Stimulated activated CD8-positive, alpha-beta memory T cell treated with anti-CD3 and anti-CD28 coated beads, Interleukin-15, amount 100 ng/mL, for 1 hour (primary cell): ENCODE data around the gene STBD1.
"Not testable (repeated sequence)": the region's sequence is repeated elsewhere in the genome, so short reads cannot be mapped to it uniquely, and the experiment has no call there.

Experiments
- DNase-seq: peaks from one replicate; pipeline ENCODE4 v3.0.0-alpha.2; 2020; ENCODE audit warnings: low read depth

Gene STBD1

DNA sequence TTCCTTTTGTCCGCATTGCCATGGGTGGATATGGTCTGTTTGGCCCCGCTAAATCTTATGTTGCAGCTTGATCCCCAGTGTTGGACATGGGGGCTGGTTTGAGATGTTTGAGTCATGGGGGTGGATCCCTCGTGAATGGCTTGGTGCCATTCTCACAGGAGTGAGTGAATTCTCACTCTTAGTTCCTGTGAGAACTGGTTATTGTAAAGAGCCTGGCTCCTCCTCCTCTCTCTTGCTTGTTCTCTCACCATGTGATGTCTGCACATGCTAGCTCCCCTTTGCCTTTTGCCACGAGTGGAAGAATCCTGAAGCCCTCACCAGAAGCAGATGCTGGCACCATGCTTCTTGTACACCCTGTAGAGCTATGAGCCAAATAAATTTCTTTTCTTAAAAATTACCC lies 22.6 kb upstream of the STBD1 start:
- no peak for DNase-seq

- not testable (repeated sequence) for DNase-seq
These were observed 18.7 kb upstream of the STBD1 start for GRCh38 chr4:76287811-76288210.

GRCh38 chr4:76292730-76293129 lies 13.8 kb upstream of the STBD1 start:
- DNase-seq, result no peak

DNA sequence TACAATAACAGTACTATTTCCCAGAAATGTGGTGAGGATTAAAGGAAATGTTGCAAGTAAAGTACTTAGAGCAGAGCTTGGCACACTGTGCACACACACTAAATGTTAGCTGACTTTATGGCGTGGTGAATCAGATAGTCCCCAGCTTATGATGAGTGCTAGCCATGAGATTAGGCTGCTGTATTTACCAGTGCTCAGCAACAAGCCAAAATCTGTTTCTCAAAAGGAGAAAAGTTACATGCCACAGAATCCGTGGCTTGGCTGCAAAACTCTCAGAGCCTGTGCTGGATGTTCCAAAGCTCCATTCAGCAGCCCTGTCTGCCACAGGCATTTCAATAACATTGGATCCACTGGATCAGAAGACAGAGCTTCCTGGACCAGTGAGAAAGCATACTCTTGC lies 12.8 kb upstream of the STBD1 start:
- no peak for DNase-seq

- DNase-seq, result no peak
These were observed 10.2 kb upstream of the STBD1 start for GRCh38 chr4:76296286-76296820.

GRCh38 chr4:76298227-76298626 lies 8.3 kb upstream of the STBD1 start:
- no peak for DNase-seq

GRCh38 chr4:76300012-76300411 lies 6.5 kb upstream of the STBD1 start:
- no peak for DNase-seq

DNA sequence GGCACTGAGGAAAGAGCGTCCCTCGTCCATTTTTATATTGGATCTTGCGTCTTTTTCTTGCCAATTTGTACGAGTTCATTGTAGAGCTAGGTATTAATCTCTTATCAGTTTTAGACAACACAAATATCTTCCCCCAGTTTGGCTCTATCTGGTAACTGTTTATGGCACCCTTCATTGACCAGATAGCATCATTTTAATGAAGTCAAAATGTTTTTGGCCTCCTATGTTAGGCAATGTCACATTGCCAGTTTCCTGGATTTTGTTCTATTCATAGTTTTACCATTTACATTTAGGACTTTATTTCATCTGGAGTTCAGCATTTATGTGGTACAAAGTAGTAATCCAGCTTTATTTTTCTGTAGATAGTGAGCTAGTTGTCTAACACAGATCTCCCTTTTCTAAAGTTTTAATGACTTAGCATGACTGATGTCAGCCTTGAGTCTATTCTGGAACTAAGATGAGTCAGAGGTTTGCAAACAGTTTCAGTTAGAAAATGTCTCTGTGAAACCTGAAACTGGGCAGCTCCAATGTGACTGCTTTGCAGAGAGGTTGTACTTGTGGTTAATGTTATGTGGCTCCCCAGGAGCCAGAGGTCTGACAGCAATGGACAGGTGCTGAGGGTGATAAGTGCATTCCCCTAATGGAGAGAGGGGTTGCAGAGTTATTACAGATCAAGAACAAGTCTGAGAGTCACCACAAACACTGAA lies 5.3 kb upstream of the STBD1 start:
- DNase-seq, result no peak

- no peak for DNase-seq
These were observed 4.8 kb upstream of the STBD1 start for GRCh38 chr4:76301775-76302162.

DNA sequence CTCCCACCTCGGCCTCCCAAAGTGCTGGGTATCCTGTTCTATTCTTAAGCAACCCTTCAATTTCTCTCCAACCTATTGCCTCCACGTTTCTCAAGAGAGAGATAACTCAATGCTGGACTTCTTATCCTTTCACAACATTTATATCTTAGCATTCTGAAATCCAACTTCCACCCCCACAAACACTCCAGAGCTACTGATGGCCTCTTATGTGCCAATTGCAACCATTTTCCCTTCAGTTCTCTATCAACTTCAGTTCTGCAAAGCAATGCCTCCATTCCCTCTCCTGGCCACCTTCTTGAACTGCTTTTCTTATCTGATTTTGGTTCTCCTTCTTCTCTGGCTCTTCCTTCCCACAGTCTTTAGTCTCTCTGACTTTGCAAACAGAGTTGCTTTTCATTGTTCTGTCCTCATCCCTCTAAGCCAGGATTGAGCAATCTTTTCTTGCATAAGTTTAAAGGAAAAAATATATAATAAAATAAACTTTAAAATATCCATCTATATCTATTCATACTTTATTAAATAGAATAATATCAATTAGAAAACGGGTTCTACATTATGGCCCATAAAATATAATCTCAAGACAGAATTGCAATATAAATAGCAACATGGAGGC lies 3.6 kb upstream of the STBD1 start:
- no peak for DNase-seq

DNA sequence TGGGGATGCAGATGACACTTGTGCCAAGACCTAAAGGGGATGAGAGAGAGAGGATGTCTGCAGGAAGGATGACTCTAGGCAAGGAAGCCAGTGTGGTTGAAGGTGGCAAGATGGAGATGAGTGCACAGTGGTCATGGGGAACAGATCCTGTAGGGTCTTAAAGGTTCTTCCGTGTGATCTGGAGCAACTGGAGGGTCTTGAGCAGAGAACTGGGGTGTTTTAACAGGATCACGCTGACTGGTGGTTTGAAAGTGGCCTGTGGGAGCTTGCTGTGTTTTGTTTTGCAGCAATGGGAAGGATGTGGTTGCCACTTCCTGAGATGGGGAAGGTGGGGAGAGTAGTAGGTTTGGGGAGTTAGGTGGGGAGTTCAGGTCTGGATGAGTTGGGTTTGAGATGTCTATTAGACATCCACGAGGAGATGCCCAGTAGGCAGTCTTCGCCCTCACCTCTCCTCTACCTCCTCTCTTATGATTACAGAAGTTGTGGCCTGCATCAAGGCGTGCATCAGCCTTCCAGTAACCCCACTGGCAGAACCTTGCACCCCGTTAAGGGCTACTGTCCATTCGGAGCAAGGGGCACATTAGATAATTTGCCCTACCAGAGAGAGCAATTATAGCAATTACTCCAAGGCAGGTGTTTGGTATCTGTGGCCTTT lies 1.4 kb upstream of the STBD1 start:
- no peak for DNase-seq

DNA sequence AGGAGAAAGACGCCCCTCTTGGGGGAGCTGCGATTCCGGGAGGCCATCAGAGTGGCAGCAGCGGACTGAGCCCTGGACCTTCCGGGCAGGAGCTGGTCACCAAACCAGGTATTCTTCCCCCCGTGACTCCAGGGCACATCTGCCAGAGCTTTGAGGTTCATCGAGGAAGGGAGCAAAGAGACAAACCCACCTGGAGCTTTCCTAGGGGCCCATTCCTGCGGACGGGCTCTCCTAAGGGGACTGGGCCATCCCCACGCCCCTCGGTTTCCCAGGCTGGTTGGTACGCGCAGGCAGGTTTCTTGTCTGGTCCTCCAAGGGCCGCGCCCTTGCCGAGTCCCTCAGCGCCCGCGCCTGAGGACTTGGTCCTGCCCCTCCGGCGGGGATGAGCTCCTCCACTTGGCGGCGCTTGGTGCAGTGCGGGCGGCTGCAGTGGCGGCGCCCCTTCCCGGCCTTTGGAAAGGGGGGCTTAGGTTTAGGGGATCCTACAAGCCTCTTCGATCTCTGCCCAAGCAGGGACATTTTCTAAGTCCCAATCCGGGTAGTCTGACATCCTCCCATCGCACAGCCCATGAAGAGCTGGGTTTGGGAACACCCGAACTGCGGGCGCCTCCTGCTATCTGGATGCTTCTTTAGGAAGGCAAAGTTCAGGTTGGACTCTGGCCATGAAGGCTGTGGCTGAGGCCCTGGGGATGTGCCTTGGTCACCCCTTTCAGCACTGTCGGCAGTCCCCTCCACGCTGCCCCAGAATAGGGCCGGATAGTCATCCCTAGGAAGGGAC lies 538 bp downstream of the STBD1 start:
- DNase-seq, result no peak

- no peak for DNase-seq
These were observed 1.1 kb downstream of the STBD1 start for GRCh38 chr4:76307660-76308014.

DNA sequence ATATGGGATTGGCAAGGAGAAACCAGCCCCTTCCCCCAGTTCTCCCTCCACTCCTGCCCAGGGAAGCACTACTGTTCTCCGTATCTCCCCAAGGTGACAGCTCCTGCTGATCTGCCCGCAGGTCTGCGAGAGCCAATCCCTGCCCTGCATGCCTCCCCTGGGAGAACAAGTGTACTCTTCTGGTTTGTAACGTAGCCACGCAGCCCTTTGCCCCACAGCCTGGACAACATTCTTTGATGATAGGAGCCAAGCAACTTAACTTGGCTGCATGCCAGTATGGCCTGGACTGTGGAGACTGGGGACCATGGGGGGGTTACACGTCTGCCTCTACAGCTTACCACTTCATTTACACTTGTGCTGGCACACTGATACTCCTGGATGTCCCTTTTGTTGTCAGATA lies 2.0 kb downstream of the STBD1 start:
- DNase-seq, result no peak

DNA sequence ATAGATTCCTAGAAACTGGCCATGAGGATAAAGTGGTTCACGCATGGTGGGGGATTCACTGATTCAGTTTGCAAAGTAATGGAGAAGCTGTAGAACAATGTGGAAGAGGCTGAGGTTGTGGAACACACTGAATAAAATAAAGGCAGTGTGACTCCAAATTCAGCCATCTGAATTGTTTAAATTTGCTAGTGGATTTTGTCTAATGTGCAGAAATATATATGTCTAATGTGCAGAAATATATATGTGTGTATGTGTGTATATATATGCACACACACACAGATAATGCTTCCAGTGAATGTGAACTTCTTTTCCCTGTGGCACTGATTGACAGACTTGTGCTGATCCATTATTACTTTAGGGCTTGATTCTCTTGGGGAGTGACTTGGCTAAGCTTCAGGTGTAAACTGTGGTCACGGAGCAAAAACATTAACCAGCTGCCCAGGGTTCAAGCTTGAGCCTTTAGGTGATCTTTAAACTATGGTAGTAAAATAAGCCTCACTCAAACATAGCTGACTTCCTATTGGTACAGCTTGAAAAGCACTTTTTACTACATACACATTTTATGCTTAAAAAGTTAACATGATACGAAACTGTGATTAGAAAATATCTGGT lies 3.5 kb downstream of the STBD1 start:
- DNase-seq, result no peak

GRCh38 chr4:76310683-76311082 lies 4.2 kb downstream of the STBD1 start:
- no peak for DNase-seq

DNA sequence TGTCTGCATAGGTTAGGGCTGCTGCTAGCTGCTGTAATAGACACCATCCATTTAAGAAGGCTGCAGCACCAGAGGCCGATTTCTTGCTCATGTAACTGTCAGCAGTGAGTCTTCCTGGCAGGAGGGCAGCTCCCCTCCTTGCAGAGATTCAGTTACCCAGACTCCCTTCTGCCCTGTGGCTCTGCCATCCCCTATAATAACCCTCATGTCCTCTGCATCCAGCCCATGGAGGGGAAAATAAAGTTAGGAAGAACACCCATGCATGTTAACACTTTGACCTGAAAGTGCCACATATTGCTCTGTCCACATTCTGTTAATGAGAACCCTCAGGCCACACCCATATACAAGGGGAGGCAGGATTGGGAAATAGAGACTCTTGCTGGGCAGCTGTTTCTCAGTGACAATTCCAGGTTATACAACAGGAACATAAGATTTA lies 5.4 kb downstream of the STBD1 start:
- no peak for DNase-seq

GRCh38 chr4:76312457-76312856 lies 5.9 kb downstream of the STBD1 start:
- no peak for DNase-seq

DNA sequence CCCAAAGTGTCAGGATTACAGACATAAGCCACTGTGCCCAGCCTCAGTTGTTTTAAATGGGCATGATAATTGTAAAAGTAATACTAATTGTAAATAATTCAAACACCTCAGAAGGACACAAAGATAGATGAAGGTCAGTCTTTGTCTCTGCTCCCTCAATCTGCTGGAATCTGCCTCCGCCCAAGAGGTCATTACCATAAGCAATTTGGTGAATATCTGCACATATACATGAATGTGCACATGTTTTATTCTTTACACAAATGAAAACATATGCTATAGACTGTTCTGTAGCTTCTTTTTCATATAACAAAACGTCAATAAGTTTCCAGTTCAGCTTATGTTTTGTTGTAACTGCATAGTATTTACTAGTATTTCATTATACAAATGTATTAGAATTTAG lies 7.0 kb downstream of the STBD1 start:
- DNase-seq, result no peak

DNA sequence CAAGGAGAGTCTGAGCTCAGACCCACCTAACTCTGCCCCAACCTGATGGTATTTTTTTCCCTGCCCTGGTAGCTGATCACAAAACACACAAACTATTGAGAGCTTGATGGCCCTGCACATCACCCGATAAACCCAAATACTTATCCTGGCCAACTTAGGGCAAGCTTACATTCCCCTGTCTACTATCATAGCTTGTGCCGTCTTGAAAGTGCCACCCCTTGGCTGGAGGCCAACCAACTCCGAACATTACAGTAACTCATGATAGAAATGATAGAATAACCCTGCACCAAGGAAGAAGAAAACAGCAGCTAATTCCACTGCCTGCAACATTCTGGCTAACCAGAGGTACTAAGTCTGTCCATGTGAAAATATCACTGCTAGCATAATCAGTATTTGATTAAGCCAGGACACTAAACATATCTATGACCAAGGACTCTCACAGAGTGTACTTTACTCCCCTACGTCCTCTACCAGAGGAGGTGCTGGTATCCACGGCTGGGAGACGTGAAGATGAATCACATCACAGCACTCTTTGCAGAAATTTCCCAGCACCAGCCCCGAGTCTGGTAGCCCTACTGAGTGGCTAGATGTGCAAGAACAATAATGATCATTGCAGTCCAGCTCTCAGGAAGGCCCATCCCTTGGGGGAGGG lies 8.9 kb downstream of the STBD1 start:
- no peak for DNase-seq

GRCh38 chr4:76316131-76316530 lies 9.6 kb downstream of the STBD1 start:
- DNase-seq, result no peak

- no peak for DNase-seq
These were observed 15.7 kb downstream of the STBD1 start for GRCh38 chr4:76322236-76322635.
